Liver (tissue), 9 donors: ENCODE results near the gene RPL35A. TPM values are rescaled to one million over a fixed set of nuclear protein-coding genes. Genes with fewer than 3 reads are reported as not detected.
"Not testable (repeated sequence)": the region's sequence is repeated elsewhere in the genome, so short reads cannot be mapped to it uniquely, and the experiment has no call there.

Experiments used
- DNase-seq: peaks from one replicate; pipeline ENCODE4 v3.0.0-alpha.2; 2017; ENCODE audit warnings: low spot score
- H3K27ac ChIP-seq, 2 donors: one replicate each; pipeline ENCODE4 v1.7.0; 2013; ENCODE audit warnings: inconsistent platforms in 2 of 2, low read length in 2 of 2, control low read depth in 1 of 2, low read depth in 1 of 2, mild to moderate bottlenecking in 1 of 2
- H3K27me3 ChIP-seq, 4 donors: one replicate each; pipeline versions ENCODE4 v1.6.1 to v1.7.0; 2013; ENCODE audit warnings: low read length in 3 of 4, inconsistent platforms in 1 of 4, mild to moderate bottlenecking in 1 of 4, moderate library complexity in 1 of 4; ENCODE audit not compliant: control insufficient read depth in 4 of 4, insufficient read depth in 4 of 4
- H3K36me3 ChIP-seq, 4 donors: one replicate each; pipeline versions ENCODE4 v1.6.1 to v1.7.0; 2013; ENCODE audit warnings: low read length in 3 of 4, mild to moderate bottlenecking in 3 of 4, low read depth in 1 of 4, moderate library complexity in 1 of 4; ENCODE audit not compliant: control insufficient read depth in 4 of 4, insufficient read depth in 3 of 4
- H3K4me1 ChIP-seq, 4 donors: one replicate each; pipeline versions ENCODE4 v1.6.1 to v1.7.0; 2013; ENCODE audit warnings: low read length in 3 of 4, mild to moderate bottlenecking in 3 of 4, moderate library complexity in 1 of 4; ENCODE audit not compliant: control insufficient read depth in 4 of 4, insufficient read depth in 4 of 4
- H3K4me3 ChIP-seq, 3 donors: one replicate each; pipeline versions ENCODE4 v1.6.1 to v1.7.0; 2013; ENCODE audit warnings: low read length in 3 of 3, control low read depth in 1 of 3, low read depth in 1 of 3, mild to moderate bottlenecking in 1 of 3
- H3K9ac ChIP-seq, 2 donors: one replicate each; pipeline ENCODE4 v1.7.0; 2013; ENCODE audit warnings: low read length in 2 of 2, mild to moderate bottlenecking in 2 of 2, moderate library complexity in 2 of 2, control low read depth in 1 of 2, low read depth in 1 of 2
- H3K9me3 ChIP-seq, 4 donors: one replicate each; pipeline versions ENCODE4 v1.6.1 to v1.7.0; 2013; ENCODE audit warnings: low read length in 3 of 4; ENCODE audit not compliant: control insufficient read depth in 4 of 4
- EGR1 ChIP-seq, 2 donors: IDR thresholded peaks; 2 replicates each; pipeline ENCODE4 v1.6.1; 2016 to 2018; ENCODE audit warnings: antibody characterized with exemption in 2 of 2, low read depth in 2 of 2
- FOXA1 ChIP-seq: IDR thresholded peaks from 2 replicates; pipeline ENCODE4 v1.6.1; 2016; ENCODE audit warnings: antibody characterized with exemption
- FOXA2 ChIP-seq: IDR thresholded peaks from 2 replicates; pipeline ENCODE4 v1.6.1; 2016; ENCODE audit warnings: antibody characterized with exemption
- GABPA ChIP-seq, 2 donors: IDR thresholded peaks in 1 of 2; conservative IDR thresholded peaks in 1 of 2; 2 replicates each; pipeline ENCODE4 v1.6.1; 2016; ENCODE audit warnings: antibody characterized with exemption in 2 of 2, mild to moderate bottlenecking in 1 of 2, moderate library complexity in 1 of 2
- NR2F2 ChIP-seq: IDR thresholded peaks from 2 replicates; pipeline ENCODE4 v1.6.1; 2016; ENCODE audit warnings: antibody characterized with exemption
- RAD21 ChIP-seq, 2 donors: IDR thresholded peaks; 2 replicates each; pipeline ENCODE4 v1.6.1; 2016; ENCODE audit warnings: antibody characterized with exemption in 2 of 2, mild to moderate bottlenecking in 2 of 2
- RXRA ChIP-seq, 2 donors: IDR thresholded peaks; 2 replicates each; pipeline ENCODE4 v1.6.1; 2017 to 2018; ENCODE audit warnings: antibody characterized with exemption in 2 of 2, mild to moderate bottlenecking in 1 of 2
- SP1 ChIP-seq: IDR thresholded peaks from 2 replicates; pipeline ENCODE4 v1.6.1; 2018; ENCODE audit warnings: antibody characterized with exemption, mild to moderate bottlenecking
- TAF1 ChIP-seq: conservative IDR thresholded peaks from 2 replicates; pipeline ENCODE4 v1.6.1; 2016; ENCODE audit warnings: antibody characterized with exemption, mild to moderate bottlenecking
- YY1 ChIP-seq: IDR thresholded peaks from 2 replicates; pipeline ENCODE4 v1.6.1; 2016; ENCODE audit warnings: antibody characterized with exemption, mild to moderate bottlenecking
- WGBS: extraction: QIAGEN DNeasy Blood & Tissue Kit; methylation state at CpG from one replicate; pipeline ENCODE4 v1.1.7; 2013; 5-methylcytosine and 5-hydroxymethylcytosine counted together
- polyA plus RNA-seq, 2 donors: library from polyadenylated mRNA; stranded (reverse) in 1 of 2; unstranded in 1 of 2; fragments of 200-250 nt in 1 of 2; fragments of >200 nt in 1 of 2; fragmentation: Nextera tagmentation in 1 of 2; extraction: Ambion mirVana in 1 of 2; gene quantifications; one replicate each; pipeline versions ENCODE4 v1.2.1 to v1.2.3, GENCODE V29; 2013 to 2015
- total RNA-seq, 2 donors: library from RNA; depleted of rRNA; stranded (reverse); fragments of >200 nt; gene quantifications; one replicate each; pipeline ENCODE4 v1.2.3, GENCODE V29; 2014
- TF ChIP-seq, protein P1 (sequence below): IDR thresholded peaks from 2 replicates; pipeline ENCODE4 v1.6.1; 2016; ENCODE audit warnings: antibody characterized with exemption
- TF ChIP-seq, protein P2 (sequence below): IDR thresholded peaks from 2 replicates; pipeline ENCODE4 v1.6.1; 2016; ENCODE audit warnings: antibody characterized with exemption, mild to moderate bottlenecking
- donor health status: healthy.
- donor health status: healthy.
- donor health status: healthy.
- donor health status: healthy.
- donor health status: healthy.

The RPL35A gene
- total and polyA plus RNA-seq, 4 donors = 121 to 361 (median 270) TPM

DNA sequence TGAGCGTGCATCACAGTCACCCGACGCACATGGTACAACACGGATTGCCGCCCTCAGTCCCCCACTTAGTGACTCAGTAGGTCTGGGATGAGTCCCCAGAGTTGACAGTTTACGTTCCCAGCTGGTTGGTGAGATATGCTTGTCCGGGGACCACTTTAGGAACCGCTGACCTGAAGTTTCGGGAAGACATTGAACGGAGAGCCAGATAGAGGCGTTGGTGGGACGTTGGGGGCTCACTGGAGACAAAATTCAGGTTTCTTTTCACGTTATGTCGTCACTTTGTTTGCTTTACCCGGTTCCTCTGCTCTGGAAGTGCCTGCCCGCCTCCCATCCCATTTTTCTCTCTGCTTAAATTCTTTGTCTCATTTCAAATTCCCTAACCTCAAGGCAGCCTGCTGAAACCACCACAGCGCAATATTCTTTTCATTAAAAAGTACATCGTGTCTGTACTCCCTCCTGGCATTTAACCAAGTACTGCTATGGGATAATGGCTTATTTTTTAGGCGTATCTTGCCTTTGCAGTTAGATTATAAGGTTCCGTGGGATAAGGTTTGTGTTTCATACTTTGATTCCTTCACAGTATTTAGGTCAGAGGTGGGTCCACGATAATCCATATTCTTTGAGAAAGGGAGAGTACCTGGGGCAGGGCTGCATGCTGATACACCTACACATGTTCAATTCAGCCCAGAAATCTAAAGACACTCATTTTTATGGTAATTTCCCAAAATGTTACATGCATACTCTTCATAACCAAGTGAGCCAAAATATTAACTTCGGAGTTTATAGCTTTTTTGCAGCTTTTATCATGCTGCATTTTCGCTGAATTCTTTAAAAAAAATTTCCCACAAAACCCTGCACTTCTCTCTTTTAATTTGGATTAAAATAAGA lies 10.9 kb downstream of the RPL35A start:
- H3K27me3 ChIP-seq = no peaks in the 10 kb centered on the region
- no peak for TF ChIP-seq FOXA2
- TF ChIP-seq, protein P1, sequence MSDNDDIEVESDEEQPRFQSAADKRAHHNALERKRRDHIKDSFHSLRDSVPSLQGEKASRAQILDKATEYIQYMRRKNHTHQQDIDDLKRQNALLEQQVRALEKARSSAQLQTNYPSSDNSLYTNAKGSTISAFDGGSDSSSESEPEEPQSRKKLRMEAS = peak; percentile 44
- no peak for TF ChIP-seq TAF1
- no peak for TF ChIP-seq NR2F2
- TF ChIP-seq, protein P2, sequence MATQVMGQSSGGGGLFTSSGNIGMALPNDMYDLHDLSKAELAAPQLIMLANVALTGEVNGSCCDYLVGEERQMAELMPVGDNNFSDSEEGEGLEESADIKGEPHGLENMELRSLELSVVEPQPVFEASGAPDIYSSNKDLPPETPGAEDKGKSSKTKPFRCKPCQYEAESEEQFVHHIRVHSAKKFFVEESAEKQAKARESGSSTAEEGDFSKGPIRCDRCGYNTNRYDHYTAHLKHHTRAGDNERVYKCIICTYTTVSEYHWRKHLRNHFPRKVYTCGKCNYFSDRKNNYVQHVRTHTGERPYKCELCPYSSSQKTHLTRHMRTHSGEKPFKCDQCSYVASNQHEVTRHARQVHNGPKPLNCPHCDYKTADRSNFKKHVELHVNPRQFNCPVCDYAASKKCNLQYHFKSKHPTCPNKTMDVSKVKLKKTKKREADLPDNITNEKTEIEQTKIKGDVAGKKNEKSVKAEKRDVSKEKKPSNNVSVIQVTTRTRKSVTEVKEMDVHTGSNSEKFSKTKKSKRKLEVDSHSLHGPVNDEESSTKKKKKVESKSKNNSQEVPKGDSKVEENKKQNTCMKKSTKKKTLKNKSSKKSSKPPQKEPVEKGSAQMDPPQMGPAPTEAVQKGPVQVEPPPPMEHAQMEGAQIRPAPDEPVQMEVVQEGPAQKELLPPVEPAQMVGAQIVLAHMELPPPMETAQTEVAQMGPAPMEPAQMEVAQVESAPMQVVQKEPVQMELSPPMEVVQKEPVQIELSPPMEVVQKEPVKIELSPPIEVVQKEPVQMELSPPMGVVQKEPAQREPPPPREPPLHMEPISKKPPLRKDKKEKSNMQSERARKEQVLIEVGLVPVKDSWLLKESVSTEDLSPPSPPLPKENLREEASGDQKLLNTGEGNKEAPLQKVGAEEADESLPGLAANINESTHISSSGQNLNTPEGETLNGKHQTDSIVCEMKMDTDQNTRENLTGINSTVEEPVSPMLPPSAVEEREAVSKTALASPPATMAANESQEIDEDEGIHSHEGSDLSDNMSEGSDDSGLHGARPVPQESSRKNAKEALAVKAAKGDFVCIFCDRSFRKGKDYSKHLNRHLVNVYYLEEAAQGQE = no peak
- peak overlapping the region; percentile 70 to 79 for H3K27ac ChIP-seq
- DNase-seq = no peak
- peaks cover 3 to 6% (median 4%) of the 10 kb centered on the region in 4 donors for H3K36me3 ChIP-seq
- H3K4me3 ChIP-seq = peak overlapping the region; percentile 89 to 94 (median 94)
- peak overlapping the region; percentile 49 to 57 for H3K9ac ChIP-seq
- H3K4me1 ChIP-seq = peaks cover 0 to 27% (median 14%) of the 10 kb centered on the region in 4 donors
- 13% methylated on average over 23 of the region's 23 CpGs for WGBS
- H3K9me3 ChIP-seq = no peaks in the 10 kb centered on the region

DNA sequence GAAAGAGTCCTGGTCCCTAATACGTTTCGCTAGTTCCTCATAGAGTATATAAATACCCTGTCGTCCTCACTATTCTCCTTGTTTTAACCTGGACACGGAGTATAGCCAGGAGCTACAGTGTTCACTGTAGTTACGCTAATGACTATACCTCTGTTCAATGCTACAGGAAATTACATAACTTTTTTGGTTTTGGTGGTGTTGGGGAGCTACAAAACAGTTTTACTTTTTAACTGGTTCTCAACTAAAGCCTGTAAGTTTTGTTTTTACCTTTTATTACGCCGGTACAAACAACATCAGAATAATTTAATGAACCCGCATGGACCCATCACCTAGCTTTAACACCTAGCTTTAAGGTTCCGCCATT lies 11.6 kb downstream of the RPL35A start:
- DNase-seq = no peak
- Histone ChIP-seq H3K27ac (no peak overlapping the region), H3K4me3 (no peak overlapping the region), H3K36me3 (peaks cover 0 to 3% (median 1%) of the 10 kb centered on the region in 4 donors), H3K27me3 (no peaks in the 10 kb centered on the region), H3K9ac (no peak overlapping the region), H3K4me1 (peaks cover 0 to 27% (median 14%) of the 10 kb centered on the region in 4 donors), H3K9me3 (no peaks in the 10 kb centered on the region)
- 83% methylated on average over 9 of the region's 9 CpGs for WGBS
- no peak for TF ChIP-seq FOXA1
- no peak for TF ChIP-seq NR2F2
- no peak for TF ChIP-seq RAD21 (IDR thresholded peaks at IDR 0.05)
- TF ChIP-seq TAF1 = no peak
- TF ChIP-seq YY1 = no peak
- TF ChIP-seq GABPA (IDR thresholded peaks at IDR 0.05 in 1 of 2, conservative IDR thresholded peaks at IDR 0.05 in 1 of 2) = no peak
- TF ChIP-seq, protein P1 = no peak
- TF ChIP-seq SP1 = no peak
- no peak for TF ChIP-seq EGR1 (IDR thresholded peaks at IDR 0.05; ENCODE audit: low read depth in 2 of 2)
- TF ChIP-seq RXRA (IDR thresholded peaks at IDR 0.05) = no peak

DNA sequence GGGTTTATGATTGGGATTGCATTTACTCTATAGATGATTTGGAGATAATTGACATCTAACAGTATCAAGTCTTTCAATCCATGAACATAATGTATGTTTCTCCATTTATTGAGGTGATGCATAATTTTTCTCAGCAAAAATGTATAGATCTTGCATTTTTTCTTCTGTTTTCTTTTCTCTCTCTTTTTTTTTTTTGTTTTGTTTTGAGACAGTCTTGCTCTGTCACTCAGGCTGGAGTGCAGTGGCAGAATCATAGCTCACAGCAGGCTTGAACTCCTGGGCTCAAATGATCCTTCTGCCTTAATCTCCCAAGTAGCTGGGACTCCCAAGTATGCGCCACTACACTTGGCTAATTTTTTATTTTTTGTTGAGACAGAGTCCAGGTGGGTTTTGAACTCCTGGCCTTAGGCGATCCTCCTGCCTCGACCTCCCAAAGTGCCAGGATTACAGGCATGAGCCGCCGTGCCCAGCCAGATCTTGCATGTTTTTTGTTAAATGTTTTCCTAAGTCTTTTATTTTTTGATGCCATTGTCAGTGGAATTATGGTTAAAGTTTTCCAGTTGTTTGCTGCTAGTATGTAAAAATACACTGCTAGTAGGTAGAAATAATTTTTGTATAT lies 13.1 kb downstream of the RPL35A start:
- H3K4me3 ChIP-seq = no peak overlapping the region
- WGBS = 96% methylated on average over 5 of the region's 5 CpGs
- H3K4me1 ChIP-seq = peaks cover 0 to 18% (median 10%) of the 10 kb centered on the region in 4 donors
- no peak overlapping the region for H3K9ac ChIP-seq
- no peaks in the 10 kb centered on the region for H3K36me3 ChIP-seq
- TF ChIP-seq RAD21 (IDR thresholded peaks at IDR 0.05) = no peak
- DNase-seq = no peak
- H3K27ac ChIP-seq = no peak overlapping the region
- no peaks in the 10 kb centered on the region for H3K27me3 ChIP-seq
- H3K9me3 ChIP-seq = peaks cover 0 to 2% (median 0%) of the 10 kb centered on the region in 4 donors

DNA sequence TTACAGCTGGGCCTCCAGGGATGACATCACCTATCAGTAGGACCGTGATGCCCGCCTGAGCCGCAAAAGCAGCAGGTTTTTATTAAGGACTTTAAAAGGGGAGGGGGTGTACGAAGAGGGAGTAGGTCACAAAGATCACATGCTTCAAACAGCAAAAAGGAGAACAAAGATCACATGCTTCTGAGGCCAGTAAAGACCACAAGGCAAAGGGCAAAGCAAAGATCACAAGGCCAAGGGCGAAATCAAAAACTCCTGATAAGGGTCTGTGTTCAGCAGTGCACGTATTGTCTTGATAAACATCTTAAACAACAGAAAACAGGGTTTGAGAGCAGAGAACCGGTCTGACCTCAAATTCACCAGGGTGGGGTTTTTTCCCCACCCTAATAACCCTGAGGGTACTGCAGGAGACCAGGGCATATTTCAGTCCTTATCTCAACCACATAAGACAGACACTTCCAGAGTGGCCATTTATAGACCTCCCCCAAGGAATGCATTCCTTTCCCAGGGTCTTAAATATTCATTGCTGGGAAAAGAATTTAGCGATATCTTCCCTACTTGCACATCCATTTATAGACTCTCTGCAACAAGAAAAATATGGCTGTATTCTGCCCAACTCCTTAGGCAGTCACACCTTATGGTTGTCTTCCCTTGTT lies 17.5 kb downstream of the RPL35A start:
- not testable (repeated sequence) for H3K27ac ChIP-seq, H3K27me3 ChIP-seq, H3K36me3 ChIP-seq, DNase-seq, H3K4me1 ChIP-seq, H3K9ac ChIP-seq, H3K4me3 ChIP-seq, H3K9me3 ChIP-seq
- WGBS = 96% methylated on average over 8 of the region's 8 CpGs
